ENCODE results near the gene PAH.

PAH gene

DNA sequence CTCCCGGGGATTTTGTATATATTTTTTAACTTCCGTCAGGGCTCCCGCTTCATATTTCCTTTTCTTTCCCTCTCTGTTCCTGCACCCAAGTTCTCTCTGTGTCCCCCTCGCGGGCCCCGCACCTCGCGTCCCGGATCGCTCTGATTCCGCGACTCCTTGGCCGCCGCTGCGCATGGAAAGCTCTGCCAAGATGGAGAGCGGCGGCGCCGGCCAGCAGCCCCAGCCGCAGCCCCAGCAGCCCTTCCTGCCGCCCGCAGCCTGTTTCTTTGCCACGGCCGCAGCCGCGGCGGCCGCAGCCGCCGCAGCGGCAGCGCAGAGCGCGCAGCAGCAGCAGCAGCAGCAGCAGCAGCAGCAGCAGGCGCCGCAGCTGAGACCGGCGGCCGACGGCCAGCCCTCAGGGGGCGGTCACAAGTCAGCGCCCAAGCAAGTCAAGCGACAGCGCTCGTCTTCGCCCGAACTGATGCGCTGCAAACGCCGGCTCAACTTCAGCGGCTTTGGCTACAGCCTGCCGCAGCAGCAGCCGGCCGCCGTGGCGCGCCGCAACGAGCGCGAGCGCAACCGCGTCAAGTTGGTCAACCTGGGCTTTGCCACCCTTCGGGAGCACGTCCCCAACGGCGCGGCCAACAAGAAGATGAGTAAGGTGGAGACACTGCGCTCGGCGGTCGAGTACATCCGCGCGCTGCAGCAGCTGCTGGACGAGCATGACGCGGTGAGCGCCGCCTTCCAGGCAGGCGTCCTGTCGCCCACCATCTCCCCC, 41.2 kb upstream of the PAH start:
- H3K27me3 ChIP-seq (ENCODE audit: control insufficient read depth, insufficient read depth, low read length): peaks cover 89% of the 10 kb centered on the region
- no peaks in the 10 kb centered on the region for H3K36me3 ChIP-seq (ENCODE audit: insufficient read depth, low read length)
- H3K9ac ChIP-seq (ENCODE audit: low read depth, low read length): no peak overlapping the region
- peaks cover 4% of the 10 kb centered on the region for H3K4me1 ChIP-seq (ENCODE audit: control insufficient read depth, insufficient read depth, low read length)
- peak overlapping the region; percentile 66 for H3K4me3 ChIP-seq (ENCODE audit: low read length)
- H3K4me2 ChIP-seq (ENCODE audit: low read length): peak overlapping the region; percentile 82
- H3K9me3 ChIP-seq (replicated peaks; ENCODE audit: low read length): no peaks in the 10 kb centered on the region

GRCh38 chr12:102957339-102958050, 40.5 kb upstream of the PAH start, which contains the start of gene ASCL1:
TSS of gene ASCL1 (plus strand) at chr12:102957674. CDS start at chr12:102958245, 571 bp downstream.
- Histone ChIP-seq H3K4me2 (ENCODE audit: low read length) (peak within 1 kb of the TSS; percentile 82), H3K9me3 (replicated peaks; ENCODE audit: low read length) (no peaks in the 10 kb centered on the region), H3K4me1 (ENCODE audit: control insufficient read depth, insufficient read depth, low read length) (peaks cover 4% of the 10 kb centered on the region), H3K4me3 (ENCODE audit: low read length) (peak within 1 kb of the TSS; percentile 66), H3K27me3 (ENCODE audit: control insufficient read depth, insufficient read depth, low read length) (peaks cover 81% of the 10 kb centered on the region), H3K36me3 (ENCODE audit: insufficient read depth, low read length) (no peaks in the 10 kb centered on the region), H3K9ac (ENCODE audit: low read depth, low read length) (no peak within 1 kb of the TSS)

DNA sequence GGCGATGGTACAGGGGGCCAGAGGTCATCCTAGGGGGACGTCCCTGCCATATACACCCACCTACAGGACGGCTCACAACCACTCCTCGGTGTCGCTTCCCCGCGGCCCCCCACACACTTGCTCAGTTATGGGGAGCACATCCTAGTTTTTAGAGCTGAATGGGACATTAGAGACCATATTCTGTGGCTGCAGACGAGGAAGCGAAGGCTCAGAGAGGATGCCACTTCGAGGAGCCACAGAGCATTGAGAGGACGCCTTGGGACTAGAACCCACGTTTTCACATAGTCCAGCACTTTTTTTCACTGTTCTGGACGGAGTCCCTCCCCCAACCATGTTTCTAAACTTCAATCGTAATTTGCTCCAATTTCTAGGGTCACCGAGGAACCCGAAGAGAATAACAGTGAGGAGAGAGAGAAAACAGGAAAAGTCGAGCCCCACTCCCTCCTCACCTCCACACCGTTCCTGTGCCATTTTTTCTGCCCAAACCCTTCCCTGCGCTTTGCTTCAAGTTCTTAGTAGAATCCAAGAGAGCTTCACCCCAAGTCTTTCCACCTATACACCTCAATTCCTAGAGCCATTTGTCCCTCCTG, 39.8 kb upstream of the PAH start:
- Histone ChIP-seq H3K9ac (ENCODE audit: low read depth, low read length) (no peak overlapping the region), H3K9me3 (replicated peaks; ENCODE audit: low read length) (no peaks in the 10 kb centered on the region), H3K4me2 (ENCODE audit: low read length) (no peak overlapping the region), H3K4me3 (ENCODE audit: low read length) (no peak overlapping the region), H3K27me3 (ENCODE audit: control insufficient read depth, insufficient read depth, low read length) (peaks cover 81% of the 10 kb centered on the region), H3K4me1 (ENCODE audit: control insufficient read depth, insufficient read depth, low read length) (peaks cover 4% of the 10 kb centered on the region), H3K36me3 (ENCODE audit: insufficient read depth, low read length) (no peaks in the 10 kb centered on the region)

GRCh38 chr12:102955926-102956737, 39.1 kb upstream of the PAH start:
- H3K4me2 ChIP-seq (ENCODE audit: low read length): no peak overlapping the region
- no peaks in the 10 kb centered on the region for H3K36me3 ChIP-seq (ENCODE audit: insufficient read depth, low read length)
- no peak overlapping the region for H3K9ac ChIP-seq (ENCODE audit: low read depth, low read length)
- H3K4me3 ChIP-seq (ENCODE audit: low read length): no peak overlapping the region
- H3K9me3 ChIP-seq (replicated peaks; ENCODE audit: low read length): no peaks in the 10 kb centered on the region
- peaks cover 76% of the 10 kb centered on the region for H3K27me3 ChIP-seq (ENCODE audit: control insufficient read depth, insufficient read depth, low read length)
- H3K4me1 ChIP-seq (ENCODE audit: control insufficient read depth, insufficient read depth, low read length): peaks cover 4% of the 10 kb centered on the region

- H3K36me3 ChIP-seq (ENCODE audit: insufficient read depth, low read length): no peaks in the 10 kb centered on the region
- no peak overlapping the region for H3K4me2 ChIP-seq (ENCODE audit: low read length)
- H3K27me3 ChIP-seq (ENCODE audit: control insufficient read depth, insufficient read depth, low read length): peaks cover 77% of the 10 kb centered on the region
- H3K9ac ChIP-seq (ENCODE audit: low read depth, low read length): no peak overlapping the region
- H3K4me3 ChIP-seq (ENCODE audit: low read length): no peak overlapping the region
- H3K4me1 ChIP-seq (ENCODE audit: control insufficient read depth, insufficient read depth, low read length): peaks cover 4% of the 10 kb centered on the region
- H3K9me3 ChIP-seq (replicated peaks; ENCODE audit: low read length): no peaks in the 10 kb centered on the region
These were observed 37.1 kb upstream of the PAH start for GRCh38 chr12:102954134-102954533.

DNA sequence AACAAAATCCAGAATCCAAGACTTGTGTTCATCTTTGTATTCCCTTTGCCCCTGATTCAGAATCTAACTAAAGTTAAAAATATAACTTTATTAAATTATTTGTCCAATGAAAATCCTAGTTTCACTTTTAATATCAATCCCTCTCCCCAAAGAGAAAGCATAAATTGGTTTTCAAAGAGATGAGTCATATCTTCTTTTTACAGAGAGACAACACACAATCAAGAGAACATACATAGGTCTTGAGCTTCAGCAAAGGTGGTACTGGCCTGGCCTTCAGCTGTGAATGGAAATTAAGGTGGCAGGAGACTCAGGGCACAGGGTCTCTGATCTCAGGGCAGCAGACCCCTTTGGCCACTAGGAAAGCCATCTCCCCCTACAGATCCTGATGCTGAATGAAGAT, 36.2 kb upstream of the PAH start:
- H3K27me3 ChIP-seq (ENCODE audit: control insufficient read depth, insufficient read depth, low read length): peaks cover 70% of the 10 kb centered on the region

DNA sequence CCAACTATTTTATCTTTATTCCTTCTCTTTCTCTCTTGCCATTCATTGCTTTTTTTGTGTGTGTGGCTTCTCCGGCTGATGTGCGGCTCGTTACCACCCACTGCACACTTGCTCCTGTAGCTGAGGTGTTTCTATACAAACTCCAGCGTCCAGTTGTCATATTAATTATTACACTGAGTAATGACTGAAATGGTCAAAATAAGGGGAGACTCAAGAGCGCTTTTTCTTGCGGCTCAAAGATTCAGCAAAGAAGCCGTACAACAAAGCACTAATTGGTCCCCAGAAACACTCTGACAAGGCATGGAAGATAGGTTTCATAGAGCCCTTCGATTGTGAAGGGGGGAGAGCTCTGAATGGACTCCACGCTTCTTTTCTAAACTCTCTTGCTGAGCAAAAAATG, 34.8 kb upstream of the PAH start:
- no peaks in the 10 kb centered on the region for H3K9me3 ChIP-seq (replicated peaks; ENCODE audit: low read length)
- peaks cover 61% of the 10 kb centered on the region for H3K27me3 ChIP-seq (ENCODE audit: control insufficient read depth, insufficient read depth, low read length)
- no peaks in the 10 kb centered on the region for H3K36me3 ChIP-seq (ENCODE audit: insufficient read depth, low read length)
- no peak overlapping the region for H3K4me2 ChIP-seq (ENCODE audit: low read length)
- no peaks in the 10 kb centered on the region for H3K4me1 ChIP-seq (ENCODE audit: control insufficient read depth, insufficient read depth, low read length)
- H3K4me3 ChIP-seq (ENCODE audit: low read length): no peak overlapping the region
- H3K9ac ChIP-seq (ENCODE audit: low read depth, low read length): no peak overlapping the region

More for the DNA sequence above, 36.2 kb upstream of the PAH start:
- Histone ChIP-seq H3K4me1 (ENCODE audit: control insufficient read depth, insufficient read depth, low read length) (no peaks in the 10 kb centered on the region), H3K9me3 (replicated peaks; ENCODE audit: low read length) (no peaks in the 10 kb centered on the region), H3K9ac (ENCODE audit: low read depth, low read length) (no peak overlapping the region), H3K4me2 (ENCODE audit: low read length) (no peak overlapping the region), H3K36me3 (ENCODE audit: insufficient read depth, low read length) (no peaks in the 10 kb centered on the region), H3K4me3 (ENCODE audit: low read length) (no peak overlapping the region)

DNA sequence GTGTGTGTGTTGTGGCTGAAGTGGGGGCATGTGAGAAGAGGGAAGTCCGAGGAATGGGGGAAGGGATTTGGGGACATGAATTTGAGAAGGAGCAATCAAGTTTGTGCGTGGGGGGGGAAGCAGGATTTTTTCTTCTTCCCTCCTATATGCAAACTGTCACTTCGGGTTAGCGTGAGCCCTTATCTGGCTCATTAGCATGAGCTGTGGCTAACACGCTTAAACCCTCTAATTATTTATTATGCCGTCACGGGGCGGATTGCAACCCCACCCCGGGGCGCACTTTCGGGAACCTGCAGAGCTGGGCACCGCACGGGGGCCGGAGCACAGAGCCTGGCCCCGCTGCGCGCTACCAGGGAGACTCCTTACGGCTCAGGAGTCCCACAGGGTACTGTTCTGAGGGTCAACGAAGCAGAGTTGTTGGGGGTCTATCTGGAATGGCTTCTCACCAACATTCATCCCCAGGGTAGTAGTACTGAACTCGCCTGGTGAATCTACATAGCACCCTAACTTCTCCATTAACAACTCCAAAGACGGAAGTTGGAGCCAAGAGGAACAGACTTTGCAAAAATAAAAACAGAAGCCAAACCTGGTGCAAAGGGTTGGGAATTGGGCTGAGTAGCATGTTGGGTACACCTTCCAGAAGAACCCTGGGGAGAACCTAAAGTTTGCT, 34.0 kb upstream of the PAH start:
- peaks cover 54% of the 10 kb centered on the region for H3K27me3 ChIP-seq (ENCODE audit: control insufficient read depth, insufficient read depth, low read length)

DNA sequence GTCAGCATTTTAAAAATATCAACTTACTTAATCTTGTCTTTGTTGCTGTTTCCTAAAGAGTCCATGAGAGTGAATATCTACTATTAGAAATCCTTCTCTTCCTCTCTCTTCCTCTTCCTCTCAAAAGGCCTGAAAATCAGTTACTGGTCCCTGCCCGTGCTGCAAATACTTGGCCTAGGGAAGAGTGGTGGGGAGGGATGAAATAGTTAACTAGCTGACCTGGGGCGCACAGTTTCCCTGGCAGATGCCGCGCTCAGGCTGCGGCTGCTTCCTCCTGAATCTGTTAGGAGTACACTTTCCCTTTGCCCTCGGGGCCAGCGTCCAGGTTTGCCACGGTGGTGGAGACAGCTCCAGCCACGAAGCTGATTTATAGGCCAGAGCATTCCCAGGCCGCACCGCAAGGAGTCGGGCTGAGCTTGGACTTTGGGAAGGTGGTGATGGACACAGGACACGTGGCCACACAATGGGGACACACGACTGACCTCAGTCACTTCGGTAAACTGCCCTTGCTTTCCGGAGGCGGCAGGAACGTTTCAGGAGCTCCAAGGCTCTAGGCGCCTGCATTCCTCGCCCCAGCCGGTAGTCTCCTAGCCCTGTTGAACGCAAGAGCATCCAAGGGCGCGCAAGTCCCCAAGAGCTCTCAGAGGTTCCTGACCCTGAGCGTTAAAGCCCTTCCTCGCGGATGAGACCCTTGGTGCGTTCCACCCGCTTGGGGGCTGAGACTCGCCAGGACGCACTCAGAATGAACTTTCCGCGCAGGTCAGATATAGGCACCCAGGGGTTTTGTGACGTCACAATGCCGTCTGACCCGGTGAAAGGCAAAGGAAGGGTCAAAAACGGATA, 33.3 kb upstream of the PAH start:
- Histone ChIP-seq H3K27me3 (ENCODE audit: control insufficient read depth, insufficient read depth, low read length) (peaks cover 46% of the 10 kb centered on the region), H3K4me2 (ENCODE audit: low read length) (no peak overlapping the region), H3K4me1 (ENCODE audit: control insufficient read depth, insufficient read depth, low read length) (no peaks in the 10 kb centered on the region), H3K9ac (ENCODE audit: low read depth, low read length) (no peak overlapping the region), H3K36me3 (ENCODE audit: insufficient read depth, low read length) (no peaks in the 10 kb centered on the region), H3K9me3 (replicated peaks; ENCODE audit: low read length) (no peaks in the 10 kb centered on the region), H3K4me3 (ENCODE audit: low read length) (no peak overlapping the region)

More for the DNA sequence above, 34.0 kb upstream of the PAH start:
- Histone ChIP-seq H3K36me3 (ENCODE audit: insufficient read depth, low read length) (no peaks in the 10 kb centered on the region), H3K4me1 (ENCODE audit: control insufficient read depth, insufficient read depth, low read length) (no peaks in the 10 kb centered on the region), H3K4me2 (ENCODE audit: low read length) (no peak overlapping the region), H3K9ac (ENCODE audit: low read depth, low read length) (no peak overlapping the region), H3K4me3 (ENCODE audit: low read length) (no peak overlapping the region), H3K9me3 (replicated peaks; ENCODE audit: low read length) (no peaks in the 10 kb centered on the region)

DNA sequence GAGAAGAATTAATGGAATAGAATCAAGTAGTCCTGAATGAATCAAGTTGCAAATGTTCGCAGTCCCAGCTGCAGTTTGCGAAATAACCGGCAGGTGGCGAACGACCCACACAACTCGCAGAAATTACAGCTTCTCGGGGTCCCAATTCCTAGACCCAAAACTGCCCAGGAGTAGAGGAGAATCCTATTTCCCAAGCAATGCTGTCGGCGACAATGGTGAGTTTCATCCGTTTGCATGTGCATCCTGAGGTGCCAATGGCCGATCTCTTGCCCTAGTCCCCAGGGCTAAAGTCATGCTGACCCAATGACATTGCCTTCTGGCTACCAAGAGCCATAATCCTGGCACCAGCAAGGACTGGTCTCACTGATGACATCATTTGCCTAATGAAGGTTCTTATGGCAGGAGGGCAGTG, 31.9 kb upstream of the PAH start:
- peaks cover 33% of the 10 kb centered on the region for H3K27me3 ChIP-seq (ENCODE audit: control insufficient read depth, insufficient read depth, low read length)
- no peaks in the 10 kb centered on the region for H3K9me3 ChIP-seq (replicated peaks; ENCODE audit: low read length)
- no peak overlapping the region for H3K9ac ChIP-seq (ENCODE audit: low read depth, low read length)
- H3K36me3 ChIP-seq (ENCODE audit: insufficient read depth, low read length): no peaks in the 10 kb centered on the region
- H3K4me3 ChIP-seq (ENCODE audit: low read length): no peak overlapping the region
- no peaks in the 10 kb centered on the region for H3K4me1 ChIP-seq (ENCODE audit: control insufficient read depth, insufficient read depth, low read length)
- H3K4me2 ChIP-seq (ENCODE audit: low read length): no peak overlapping the region
